HG02870 (cell line): Measurements from ENCODE around the gene ADAMTS16.

ENCODE experiments used
- ATAC-seq: cut with Tn5 transposase; IDR thresholded peaks from one replicate; pipeline ENCODE4 v1.9.1; 2021; ENCODE audit warnings: mild to moderate bottlenecking, moderate library complexity; ENCODE audit not compliant: unreplicated experiment

Gene ADAMTS16

DNA sequence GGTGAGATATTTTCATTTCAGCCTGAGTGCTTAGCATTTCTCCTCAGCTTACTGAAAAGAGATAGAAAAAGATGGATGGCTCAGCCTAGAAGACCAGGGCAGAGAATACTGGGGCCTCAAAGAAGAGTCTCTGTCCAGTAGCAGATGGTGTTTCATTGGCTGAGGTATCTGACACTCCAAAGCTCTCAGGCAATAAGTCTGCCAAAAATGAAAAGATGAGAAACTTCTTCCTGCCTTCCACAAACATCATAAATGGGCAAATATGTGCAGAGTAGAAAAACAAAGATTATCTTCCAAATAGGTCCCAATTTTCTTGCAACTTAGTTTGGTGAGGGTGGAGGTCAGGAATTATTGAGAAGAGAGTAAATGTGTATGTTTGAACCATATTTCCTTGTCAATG is 195.0 kb downstream of the ADAMTS16 start:
- ATAC-seq, result no peak

DNA sequence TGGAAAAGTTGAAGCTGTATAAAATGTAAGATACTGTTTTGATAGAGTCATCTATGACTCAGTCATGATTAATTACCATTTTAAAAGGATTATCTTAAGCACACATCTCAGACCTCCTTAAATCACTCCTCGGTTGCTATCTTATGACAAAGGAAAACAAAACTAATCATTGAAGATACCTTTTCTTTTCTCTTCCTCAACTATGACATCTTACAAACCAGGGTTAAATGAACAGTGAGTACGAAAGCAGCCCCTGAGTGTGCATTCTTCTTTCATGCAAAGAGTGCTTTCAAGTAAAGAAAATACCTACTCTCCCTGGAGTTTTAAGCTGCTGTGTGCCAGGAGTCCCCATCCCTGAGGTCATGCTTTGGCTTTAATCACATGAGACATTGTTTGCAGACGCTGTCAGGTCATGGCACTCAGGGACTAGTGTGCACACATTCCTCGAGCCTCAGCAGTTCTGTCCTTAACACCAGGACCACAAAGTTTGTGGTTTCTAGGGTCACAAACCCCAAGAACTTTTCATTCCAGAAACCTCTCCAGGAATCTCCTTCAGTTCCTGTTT is 195.7 kb downstream of the ADAMTS16 start:
- no peak for ATAC-seq

DNA sequence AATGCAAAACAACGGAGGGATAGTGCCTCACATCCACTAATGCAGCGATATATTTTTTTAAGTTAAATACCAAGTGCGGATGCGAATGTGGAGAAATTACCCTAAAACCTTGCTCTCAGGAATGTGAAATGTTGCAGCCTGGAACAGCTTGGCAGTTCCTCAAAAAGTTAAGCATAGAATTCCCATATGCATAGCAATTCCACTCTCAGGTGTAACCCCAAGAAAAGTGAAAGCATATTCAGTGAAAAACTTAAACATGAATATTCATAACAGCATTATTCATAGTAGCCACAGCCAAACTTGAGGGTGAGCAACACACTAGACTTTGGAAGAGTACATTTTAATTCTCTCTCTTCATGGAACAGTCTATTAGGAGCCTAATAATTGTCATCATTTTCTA is 199.1 kb downstream of the ADAMTS16 start:
- ATAC-seq, result no peak

DNA sequence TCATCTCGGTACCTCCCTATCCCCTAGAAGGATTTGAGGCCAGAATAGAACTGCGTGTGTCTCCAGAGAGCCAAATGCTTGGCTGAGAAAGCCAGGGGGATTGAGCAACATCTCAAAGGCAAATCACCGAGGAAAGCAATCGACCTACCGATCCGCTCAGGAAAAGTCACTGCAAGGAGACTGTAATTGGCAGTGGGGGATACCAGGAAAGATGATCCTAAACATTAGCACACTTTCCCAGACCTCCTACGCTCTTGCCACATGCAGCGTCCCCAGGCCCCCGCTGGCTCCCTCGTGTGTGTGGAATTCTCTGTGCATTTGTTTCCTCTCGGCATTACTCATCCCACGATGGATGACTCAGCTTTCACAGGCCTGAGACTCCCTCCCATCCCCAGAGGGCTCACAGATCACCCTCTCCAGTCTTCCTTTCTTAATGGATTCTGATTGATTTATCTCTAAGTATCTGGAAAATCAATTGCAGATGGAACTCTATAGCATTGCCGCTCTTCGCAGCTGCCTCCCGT is 200.1 kb downstream of the ADAMTS16 start:
- no peak for ATAC-seq

DNA sequence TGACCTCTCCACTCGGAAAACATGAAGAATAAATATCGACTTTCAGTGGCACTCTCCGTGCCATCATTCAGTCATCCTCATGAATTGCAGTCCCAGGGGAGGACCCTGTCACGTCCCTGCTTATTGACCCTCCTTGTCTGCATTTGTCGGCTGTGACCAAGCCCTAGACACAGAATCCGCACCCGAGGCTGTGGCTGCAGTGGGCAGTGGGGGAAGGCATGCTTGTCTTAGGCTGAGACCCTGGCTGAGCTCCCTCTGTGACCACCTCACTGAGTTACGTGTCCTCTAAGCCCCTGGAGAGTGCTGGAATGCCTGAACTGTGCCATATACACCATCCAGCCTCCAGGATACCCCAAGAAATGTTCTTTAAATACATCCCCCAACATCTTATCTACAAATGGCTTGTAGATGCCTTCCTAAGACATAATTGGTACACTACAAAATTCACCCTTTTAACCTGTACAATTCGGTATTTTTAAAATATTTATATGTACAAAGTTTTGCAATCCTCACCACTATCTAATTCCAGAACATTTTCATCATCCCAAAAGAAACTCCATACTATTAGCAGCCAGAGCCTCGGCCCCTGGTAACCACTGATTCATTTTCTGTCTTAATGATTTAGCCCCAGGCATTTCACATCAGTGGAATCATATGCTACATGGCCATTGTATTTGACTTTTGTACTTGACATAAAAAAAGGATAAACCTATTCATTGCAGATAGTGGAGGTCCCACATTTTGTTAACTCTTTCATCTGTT is 201.6 kb downstream of the ADAMTS16 start:
- no peak for ATAC-seq

DNA sequence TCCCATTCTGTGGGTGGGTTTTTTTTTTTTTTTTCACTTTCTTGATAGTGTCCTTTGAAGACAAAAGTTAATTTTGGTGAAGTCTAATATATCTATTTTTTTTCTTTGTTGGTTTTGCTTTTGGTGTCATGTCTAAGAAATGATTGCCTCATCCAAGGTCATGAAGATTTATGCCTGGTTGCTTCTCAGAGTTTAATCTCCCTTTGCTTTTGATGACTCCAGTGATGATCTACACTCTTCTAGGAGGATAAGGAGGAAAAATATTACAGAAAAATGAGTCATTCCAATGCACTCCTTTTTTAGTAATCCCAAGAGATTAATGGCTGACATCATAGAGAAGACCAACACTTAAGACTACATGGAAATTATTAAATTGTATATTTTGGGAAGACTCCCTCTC is 202.7 kb downstream of the ADAMTS16 start:
- no peak for ATAC-seq

DNA sequence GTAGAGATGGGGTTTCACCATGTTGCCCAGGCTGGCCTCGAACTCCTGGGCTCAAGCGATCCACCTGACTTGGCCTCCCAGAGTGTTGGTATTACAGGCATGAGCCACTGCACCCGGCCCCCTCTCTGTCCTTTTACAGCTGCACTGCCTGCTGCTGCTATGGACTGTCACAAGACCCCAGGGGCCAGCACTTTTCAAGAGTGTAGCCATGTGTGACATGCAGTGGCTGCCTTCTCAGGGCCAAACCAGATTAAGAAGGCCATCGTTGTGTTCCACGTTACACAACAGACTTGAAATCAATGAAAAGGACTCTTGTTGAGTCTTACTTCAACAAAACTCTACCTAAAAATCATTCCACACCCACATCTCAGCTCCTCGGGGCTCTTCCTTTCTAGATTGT is 203.4 kb downstream of the ADAMTS16 start:
- ATAC-seq, result no peak

DNA sequence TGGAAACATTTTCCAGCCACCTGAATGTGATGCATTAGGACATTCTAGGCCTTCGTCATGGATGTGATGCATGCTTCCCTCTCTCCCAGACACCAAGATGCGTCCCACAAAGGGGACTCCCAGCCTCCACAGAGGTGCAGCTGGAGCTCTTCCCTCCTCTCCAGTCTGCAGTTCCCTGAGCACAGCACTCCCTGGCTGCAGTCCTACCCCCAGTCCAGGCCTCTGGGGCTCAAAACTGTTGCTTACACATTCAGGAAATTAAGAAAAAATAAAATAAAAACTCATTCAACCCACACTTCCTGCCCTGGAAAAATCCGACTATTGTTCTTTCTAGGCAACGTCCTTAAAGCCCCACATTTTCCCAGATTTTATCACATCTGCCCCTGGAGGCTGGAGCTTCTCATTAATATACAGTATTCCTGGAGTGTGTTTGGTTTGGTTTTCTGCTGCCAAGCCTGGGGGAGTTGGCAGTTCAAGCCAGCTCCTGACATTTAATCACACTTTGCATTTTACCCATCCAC is 204.0 kb downstream of the ADAMTS16 start:
- ATAC-seq, result no peak

DNA sequence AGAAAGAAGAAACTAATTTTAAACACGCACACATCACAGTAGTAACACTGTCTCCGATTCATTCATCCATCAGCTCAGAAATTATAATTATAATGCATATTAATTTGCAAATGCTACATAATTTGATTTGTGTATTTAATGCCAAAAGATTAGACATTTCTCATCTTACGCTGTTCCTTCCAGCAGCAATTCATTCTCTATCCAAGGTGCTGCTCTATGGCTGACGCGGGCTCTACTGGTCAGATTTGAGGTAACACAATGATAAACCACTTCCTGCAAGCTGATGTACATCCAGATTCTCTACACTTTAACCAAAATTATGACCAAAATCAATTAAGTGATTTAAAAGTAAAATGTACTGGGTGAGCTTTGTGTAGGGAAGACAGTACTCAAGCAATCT is 204.5 kb downstream of the ADAMTS16 start:
- ATAC-seq, result no peak

DNA sequence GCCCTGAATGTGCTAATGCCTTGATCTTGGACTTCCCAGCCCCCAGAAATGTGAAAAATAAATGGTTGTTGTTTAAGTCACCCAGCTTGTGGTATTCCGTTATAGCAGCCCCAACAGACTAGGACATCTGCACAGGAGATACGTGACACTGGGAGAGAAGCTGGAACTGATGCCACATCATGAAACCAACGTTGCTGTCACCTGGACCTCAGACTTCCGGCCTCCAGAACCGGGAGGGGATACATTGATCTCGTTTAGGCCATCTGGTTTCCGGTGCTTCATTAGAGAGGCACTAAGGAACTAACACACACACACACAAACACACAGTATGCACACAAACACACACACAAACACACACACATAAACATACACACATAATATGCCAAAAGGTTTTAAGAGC is 207.3 kb downstream of the ADAMTS16 start:
- ATAC-seq, result no peak

DNA sequence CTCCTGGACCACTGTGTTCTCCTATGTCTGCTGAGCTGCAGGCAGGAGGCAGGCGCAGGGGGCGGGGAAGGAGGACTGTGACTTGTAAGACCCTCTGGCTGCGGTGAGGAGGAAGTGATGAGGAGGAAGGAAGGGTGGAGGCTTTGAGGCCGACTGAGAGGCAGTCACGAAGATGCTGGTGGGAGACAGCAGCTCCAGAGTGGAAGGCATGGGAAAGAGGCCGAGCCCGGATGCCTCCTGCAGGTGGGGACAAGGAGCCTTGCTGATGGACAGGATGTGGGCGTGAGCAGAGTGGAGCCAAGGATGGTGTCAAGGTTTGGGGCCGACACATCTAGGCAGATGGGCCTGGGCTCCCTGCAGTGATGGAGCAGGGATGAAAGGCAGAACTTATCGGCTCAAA is 208.0 kb downstream of the ADAMTS16 start:
- ATAC-seq, result no peak

DNA sequence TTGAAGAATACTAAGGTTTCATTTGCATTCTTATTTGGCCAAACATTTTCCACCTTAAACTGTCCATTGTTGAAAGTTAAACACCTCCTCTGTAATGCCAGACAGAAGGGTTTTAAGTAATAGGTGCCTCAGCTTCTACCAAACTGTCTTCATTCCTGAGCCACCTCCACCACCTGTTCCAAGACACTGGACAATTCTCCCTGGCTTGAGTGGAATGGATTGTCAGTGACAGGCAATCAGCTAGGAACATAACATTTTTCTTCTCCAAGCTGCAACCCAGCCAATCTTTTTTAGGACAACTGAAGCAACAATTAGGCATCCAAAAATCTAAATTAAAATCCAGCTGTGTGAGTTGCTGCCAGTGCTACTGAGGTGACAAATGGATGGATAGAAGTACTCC is 208.4 kb downstream of the ADAMTS16 start:
- no peak for ATAC-seq

DNA sequence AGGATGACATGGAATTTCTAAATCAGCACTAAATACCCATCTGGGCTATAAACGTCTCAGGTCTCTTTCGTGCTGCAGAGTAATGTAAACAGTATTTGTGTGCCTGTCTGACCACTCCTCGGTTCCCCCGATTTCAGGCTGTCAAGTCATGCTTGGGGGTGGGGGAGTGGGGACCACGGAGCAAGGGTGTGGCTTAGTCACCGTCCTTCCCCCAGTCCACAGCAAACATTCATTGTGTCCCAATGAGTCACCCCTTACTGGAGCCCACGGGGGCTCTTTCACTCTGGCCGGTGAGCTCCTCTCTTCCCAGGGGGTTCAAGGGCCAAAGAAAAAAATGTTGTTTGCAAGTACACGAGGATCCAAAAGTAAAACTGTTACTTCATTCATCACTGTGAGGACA is 210.0 kb downstream of the ADAMTS16 start:
- no peak for ATAC-seq

DNA sequence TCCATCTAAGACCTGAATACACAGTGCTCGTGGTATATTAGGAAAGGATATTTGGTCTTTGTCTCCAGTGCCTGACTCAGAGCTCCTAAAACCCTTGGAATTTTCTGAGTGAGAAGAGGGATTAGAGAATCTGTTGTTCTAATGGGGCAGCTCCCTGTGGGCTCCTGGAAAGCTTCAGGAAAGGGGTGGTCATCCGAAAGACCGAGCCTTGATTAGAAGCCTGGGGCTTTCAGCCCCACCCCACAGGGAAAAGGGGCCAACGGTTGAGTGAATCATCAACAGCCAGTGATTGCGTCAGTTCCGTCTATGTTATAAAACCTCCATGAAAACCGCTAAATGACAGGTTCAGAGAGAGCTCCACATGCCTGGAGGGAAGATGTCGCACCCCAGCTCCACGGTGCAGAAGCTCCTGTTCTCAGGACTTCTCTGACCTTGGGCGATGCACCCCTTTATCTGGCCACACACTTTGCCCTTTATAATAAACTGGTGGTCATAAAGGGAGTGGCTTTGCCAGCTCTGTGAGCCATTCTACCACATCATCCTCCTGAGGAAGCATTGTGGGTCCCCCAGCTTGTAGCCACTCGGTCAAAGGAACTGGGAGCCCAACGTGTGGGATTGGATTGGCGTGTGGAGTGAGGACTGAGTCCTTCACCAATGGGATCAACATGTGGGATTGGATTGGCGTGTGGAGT is 211.3 kb downstream of the ADAMTS16 start:
- ATAC-seq, result no peak

DNA sequence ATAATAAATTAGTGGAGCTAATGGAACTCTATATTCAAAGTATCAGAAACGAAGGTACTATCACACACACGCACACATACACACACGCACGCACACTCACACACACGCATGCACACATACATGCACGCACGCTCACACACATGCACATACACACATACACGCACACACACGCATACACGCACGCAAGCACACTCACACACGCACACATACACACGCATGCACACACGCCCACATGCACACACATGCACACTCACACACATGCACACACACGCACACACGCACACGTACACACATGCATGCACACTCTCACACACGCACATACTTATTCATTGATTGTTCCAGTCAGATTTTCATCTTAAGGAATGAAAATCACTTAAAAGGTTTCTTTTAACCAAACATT is 212.5 kb downstream of the ADAMTS16 start:
- ATAC-seq, result no peak

DNA sequence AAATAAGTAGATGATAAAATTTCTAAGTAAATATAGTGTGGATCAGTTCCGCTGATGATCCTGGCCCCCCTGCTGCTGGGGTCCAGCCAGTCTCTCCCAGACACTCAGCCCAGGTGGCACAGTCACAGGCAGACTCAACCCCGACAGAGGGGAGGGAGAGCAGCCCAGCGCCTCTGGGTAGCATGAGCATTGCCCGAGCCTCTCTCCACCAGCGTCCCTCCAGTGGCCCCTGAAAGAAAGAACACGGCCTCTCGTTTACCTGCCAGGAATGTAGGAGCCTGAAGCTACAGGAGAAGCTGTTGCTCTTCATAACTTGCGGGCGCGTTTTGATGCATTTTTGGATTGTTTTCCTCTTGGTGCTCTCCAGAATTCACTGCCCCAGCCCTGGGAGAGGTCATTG is 213.6 kb downstream of the ADAMTS16 start:
- no peak for ATAC-seq

DNA sequence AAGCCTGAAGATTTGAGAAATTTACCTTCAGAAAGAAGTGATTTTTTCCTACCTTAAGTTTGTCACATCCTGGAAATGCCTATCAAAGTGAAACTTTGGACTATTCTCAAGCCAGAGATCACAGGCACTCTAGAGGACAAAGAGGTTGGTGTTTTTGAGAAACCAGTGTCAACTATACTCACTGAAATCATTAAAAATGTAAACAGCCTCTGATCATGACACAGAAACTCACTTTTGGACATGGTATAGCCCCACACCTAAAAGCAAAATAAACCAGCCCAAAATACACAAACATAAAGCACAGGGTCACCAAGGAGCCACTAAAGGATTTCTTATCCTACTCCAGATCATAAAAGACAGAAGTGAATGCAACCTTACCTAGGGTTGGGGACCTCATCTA is 216.6 kb downstream of the ADAMTS16 start:
- ATAC-seq, result no peak

DNA sequence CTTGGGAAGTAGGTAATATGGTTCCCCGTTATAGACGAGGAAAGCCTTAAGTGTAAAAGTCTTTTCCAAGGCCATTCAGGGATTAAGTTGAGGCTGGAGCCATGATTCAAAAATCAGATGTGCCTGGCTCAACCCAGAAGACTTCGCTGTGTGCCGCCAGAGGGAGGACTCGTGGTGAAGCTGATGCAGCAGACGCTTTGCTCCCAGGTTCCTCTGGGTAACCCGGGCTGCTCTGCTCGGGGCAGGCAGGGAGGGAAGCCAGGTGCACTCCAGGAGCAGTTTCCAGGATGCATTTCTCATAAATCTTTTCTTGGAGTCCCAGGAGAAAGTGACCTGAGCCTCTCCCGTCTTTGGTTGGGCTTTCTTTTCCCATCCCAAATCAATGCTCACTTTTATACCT is 219.5 kb downstream of the ADAMTS16 start:
- no peak for ATAC-seq

DNA sequence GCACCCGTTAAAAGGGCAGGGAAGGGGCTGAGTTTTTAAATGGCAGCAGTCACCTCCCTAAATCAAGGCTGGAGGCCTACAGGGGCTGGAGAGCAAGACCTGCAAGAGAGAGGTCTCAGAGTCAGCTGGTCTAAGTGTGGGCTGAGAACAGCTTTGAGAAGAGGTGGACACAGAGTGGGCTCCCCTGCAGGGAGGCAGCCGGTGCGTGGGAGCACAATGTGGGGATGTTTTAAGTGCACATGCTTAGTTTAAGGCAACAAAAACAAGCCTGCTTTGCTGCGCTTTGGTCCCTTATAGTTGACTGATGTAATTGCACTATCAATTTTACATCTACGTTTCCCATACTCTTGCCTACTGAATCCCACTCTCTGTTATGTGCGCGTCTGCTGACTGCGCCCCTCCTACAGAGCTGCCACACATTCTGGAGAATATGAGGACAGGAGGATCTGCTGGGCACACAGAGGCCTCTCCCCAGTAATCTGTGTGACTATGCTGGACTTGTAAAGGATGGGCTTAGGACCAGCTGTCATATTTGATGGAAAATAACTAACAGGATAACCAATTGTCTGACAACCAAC is 220.3 kb downstream of the ADAMTS16 start:
- ATAC-seq, result no peak

DNA sequence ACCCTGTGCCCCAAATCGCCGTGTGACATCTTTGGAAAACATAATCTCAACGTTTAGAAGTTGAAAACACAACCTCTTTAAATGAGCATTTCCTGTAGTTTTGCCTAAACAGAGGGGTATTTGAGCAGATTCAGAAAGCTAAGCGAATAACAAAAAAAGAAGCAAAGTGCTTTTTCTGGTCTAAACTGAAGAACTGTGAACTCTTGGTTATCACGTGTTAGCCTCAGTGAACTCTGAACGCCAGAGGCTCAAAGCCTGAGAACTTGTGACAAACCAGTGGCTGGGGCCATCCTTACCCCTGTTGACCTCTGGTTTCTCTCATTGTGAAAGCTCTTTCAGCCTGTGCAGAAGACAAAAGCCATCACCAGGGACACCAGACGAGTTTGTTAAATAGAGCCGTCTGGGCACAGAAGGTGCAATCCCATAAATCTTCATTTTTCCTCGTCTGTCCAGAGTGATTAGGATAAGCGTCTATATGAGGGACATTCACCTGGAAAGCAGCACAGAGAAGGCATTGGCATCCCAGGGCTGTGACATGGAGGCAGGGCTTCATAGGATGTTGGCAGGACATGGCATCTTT is 220.9 kb downstream of the ADAMTS16 start:
- no peak for ATAC-seq

DNA sequence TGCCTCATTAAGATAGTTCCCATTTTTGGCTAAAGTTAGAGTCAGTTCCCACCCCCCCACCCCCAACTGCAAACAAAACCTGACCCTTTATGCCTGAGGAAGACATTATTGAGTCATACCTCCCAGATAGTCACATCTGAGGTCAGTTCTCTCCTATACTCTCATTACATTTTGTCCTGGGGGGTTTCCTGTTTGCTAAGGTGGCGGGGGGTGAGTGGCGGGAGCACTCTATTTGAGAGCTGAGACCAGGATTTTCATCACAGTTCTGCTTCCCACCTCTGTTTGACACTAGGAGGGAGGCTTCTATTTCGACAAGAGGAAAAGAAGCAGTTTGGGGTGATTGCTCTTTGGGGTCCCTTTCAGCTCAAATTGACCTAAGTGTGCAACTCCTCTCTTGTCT is 222.9 kb downstream of the ADAMTS16 start:
- no peak for ATAC-seq
